Pancreas (tissue), 10 donors: ENCODE measurements around the gene ST3GAL6. TPM values are rescaled to one million over a fixed set of nuclear protein-coding genes. Genes with fewer than 3 reads are reported as not detected.
"Not testable (repeated sequence)": the region's sequence is repeated elsewhere in the genome, so short reads cannot be mapped to it uniquely, and the experiment has no call there.

Source experiments
- ATAC-seq, 4 donors: fragments of 200-7000 bp; cut with Tn5 transposase; one replicate each; pipeline versions ENCODE4 v1.8.0 to v1.9.1; 2020; ENCODE audit warnings: mild to moderate bottlenecking in 4 of 4, moderate library complexity in 4 of 4
- DNase-seq, 6 donors: peaks; one replicate each; pipeline ENCODE4 v3.0.0-alpha.2; 2020
- FAIRE-seq: peaks from 2 replicates; lab custom pipeline; 2012; peaks lifted over from hg19 to GRCh38; lab: Jason Lieb, UNC
- H3K27ac ChIP-seq, 4 donors: fragments of 200-600 bp; sonication (generic); 1 replicate in 3 of 4; 2 replicates in 1 of 4; pipeline versions ENCODE4 v1.5.0 to v1.8.0; 2020
- H3K27me3 ChIP-seq, 4 donors: fragments of 200-600 bp; one replicate each; pipeline ENCODE4 v1.8.0; 2021
- H3K36me3 ChIP-seq, 3 donors: fragments of 200-600 bp; sonication (generic) in 1 of 3; one replicate each; pipeline versions ENCODE4 v1.5.0 to v1.8.0; 2020 to 2021
- H3K4me1 ChIP-seq, 3 donors: fragments of 200-600 bp; one replicate each; pipeline ENCODE4 v1.8.0; 2021
- H3K4me3 ChIP-seq, 4 donors: fragments of 200-600 bp; sonication (generic) in 2 of 4; one replicate each; pipeline versions ENCODE4 v1.5.0 to v1.8.0; 2020 to 2021
- H3K9me3 ChIP-seq, 4 donors: fragments of 200-600 bp; one replicate each; pipeline ENCODE4 v1.8.0; 2021
- WGBS, 2 donors: extraction: QIAGEN DNeasy Blood & Tissue Kit; methylation state at CpG; one replicate each; pipeline ENCODE4 v1.1.7; 2013; 5-methylcytosine and 5-hydroxymethylcytosine counted together
- intact Hi-C, 3 donors: fragments of 100-400 bp; cut with DNase I; formaldehyde crosslinking; loops; one replicate each; pipeline versions ENCODE4 v1.11.1 to v1.14.2; 2022
- polyA plus RNA-seq, 2 donors: library from polyadenylated mRNA; stranded (reverse); fragments of 200-250 nt; gene quantifications; one replicate each; pipeline ENCODE4 v1.2.3, GENCODE V29; 2013
- total RNA-seq, 6 donors: library from RNA; stranded (reverse); fragmentation: NEBNext Ultra II Directional in 4 of 6; extraction: Animal tissue kit (Norgen Biotek cat#: 25700) in 4 of 6; gene quantifications; one replicate each; pipeline versions ENCODE4 v1.2.1 to v1.2.4, GENCODE V29; 2021 to 2023
- TF ChIP-seq, protein P1 (sequence below), 4 donors: fragments of 200-600 bp; sonication (generic) in 3 of 4; IDR thresholded peaks; one replicate each; pipeline versions ENCODE4 v1.5.0 to v1.8.0; 2021; ENCODE audit warnings: antibody characterized with exemption in 4 of 4
- donor health status: healthy with polysubstance abuse.
- donor health status: DM: no; HTN: no; CAD: no; lungs with moderate emphysema.
- donor health status: DM: no; HTN: no; CAD: no.
- donor health status: control.
- donor health status: control.
- donor health status: Bipolar disorder and iron deficiency.
- donor health status: DM: yes; HTN: yes; CAD: no.
- donor health status: DM: no; HTN: no; CAD: no.
- donor health status: DM: no; HTN: no; CAD: no.
- donor health status: DM: yes; HTN: yes; CAD: no.

ST3GAL6 gene
- total and polyA plus RNA-seq, 8 donors, result 3.6 to 16.1 (median 6.7) TPM

DNA sequence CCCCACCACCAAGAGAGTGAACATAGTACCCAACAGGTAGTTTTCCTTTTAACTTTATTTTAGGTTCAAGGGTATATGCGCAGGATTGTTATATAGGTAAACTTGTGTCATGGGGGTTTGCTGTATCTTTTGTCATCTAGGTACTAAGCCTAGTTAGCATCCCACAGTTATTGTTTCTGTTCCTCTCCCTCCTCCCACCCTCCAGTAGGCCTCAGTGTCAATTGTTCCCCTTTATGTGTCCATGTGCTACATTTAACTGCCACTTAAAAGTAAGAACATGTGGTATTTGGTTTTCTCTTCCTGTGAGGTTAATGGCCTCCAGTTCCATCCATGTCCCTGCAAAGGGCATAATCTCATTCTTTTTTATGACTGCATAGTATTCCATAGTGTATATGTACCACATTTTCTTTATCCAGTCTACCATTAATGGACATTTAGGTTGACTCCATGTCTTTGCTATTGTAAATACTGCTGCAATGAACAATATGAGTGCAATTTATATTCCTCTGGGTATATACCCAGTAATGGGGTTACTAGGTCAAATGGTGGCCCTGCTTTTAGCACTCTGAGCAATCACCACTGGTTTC lies 66.2 kb downstream of the ST3GAL6 start:
- Histone ChIP-seq H3K4me1 (no peaks in the 10 kb centered on the region), H3K4me3 (no peak overlapping the region), H3K27me3 (no peaks in the 10 kb centered on the region), H3K27ac (no peak overlapping the region), H3K36me3 (no peaks in the 10 kb centered on the region), H3K9me3 (no peaks in the 10 kb centered on the region)
- intact Hi-C loops, result no loop called here
- TF ChIP-seq, protein P1, sequence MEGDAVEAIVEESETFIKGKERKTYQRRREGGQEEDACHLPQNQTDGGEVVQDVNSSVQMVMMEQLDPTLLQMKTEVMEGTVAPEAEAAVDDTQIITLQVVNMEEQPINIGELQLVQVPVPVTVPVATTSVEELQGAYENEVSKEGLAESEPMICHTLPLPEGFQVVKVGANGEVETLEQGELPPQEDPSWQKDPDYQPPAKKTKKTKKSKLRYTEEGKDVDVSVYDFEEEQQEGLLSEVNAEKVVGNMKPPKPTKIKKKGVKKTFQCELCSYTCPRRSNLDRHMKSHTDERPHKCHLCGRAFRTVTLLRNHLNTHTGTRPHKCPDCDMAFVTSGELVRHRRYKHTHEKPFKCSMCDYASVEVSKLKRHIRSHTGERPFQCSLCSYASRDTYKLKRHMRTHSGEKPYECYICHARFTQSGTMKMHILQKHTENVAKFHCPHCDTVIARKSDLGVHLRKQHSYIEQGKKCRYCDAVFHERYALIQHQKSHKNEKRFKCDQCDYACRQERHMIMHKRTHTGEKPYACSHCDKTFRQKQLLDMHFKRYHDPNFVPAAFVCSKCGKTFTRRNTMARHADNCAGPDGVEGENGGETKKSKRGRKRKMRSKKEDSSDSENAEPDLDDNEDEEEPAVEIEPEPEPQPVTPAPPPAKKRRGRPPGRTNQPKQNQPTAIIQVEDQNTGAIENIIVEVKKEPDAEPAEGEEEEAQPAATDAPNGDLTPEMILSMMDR (IDR thresholded peaks at IDR 0.05), result no peak
- no peak for ATAC-seq
- 100% methylated on average over 1 of the region's 1 CpG for WGBS, 2 donors
- DNase-seq, result no peak
- FAIRE-seq, result no peak

DNA sequence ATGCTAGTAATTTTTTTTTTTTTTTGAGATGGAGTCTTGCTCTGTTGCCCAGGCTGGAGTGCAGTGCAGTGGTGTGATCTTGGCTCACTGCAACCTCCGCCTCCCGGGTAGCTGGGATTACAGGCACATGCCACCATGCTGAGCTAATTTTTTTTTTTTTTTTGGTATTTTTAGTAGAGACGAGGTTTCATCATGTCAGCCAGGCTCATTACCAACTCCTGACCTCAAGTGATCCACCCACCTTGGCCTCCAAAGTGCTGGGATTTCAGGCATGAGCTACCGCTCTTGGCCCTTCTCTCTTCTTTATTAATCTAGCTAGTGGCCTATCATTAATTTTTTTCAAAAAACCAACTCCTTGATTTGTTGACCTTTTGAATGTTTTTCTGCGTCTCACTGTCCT lies 67.9 kb downstream of the ST3GAL6 start:
- DNase-seq, H3K4me3 ChIP-seq, H3K36me3 ChIP-seq, intact Hi-C loops, H3K27ac ChIP-seq, ATAC-seq, H3K4me1 ChIP-seq, FAIRE-seq, H3K9me3 ChIP-seq, H3K27me3 ChIP-seq: not testable (repeated sequence)
- WGBS, 2 donors, result 97 to 98% methylated on average over 5 of the region's 5 CpGs

DNA sequence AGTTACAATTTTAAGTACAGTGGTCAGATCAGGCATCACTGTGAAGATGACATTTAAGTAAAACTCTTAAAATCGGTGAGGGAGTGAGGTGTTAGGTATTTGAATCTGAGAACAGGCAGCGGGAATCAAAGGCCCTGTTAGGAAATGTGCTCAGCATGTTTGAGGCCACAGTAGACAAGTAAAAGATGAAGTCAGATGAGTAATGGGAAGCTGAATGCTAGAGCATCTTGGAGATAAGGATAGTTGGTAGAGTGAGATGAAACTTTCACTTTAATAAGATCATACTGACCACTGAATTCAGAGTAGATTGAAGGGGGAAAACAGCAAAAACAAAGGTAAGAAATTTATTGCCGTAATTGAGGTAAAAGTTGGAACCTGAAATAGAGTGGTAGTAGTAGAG lies 76.7 kb downstream of the ST3GAL6 start:
- Histone ChIP-seq H3K27ac (no peak overlapping the region), H3K4me1 (no peaks in the 10 kb centered on the region), H3K27me3 (no peaks in the 10 kb centered on the region), H3K36me3 (no peaks in the 10 kb centered on the region), H3K9me3 (no peaks in the 10 kb centered on the region), H3K4me3 (no peak overlapping the region)
- intact Hi-C loops, result no loop called here
- WGBS, 2 donors, result 89 to 95% methylated on average over 3 of the region's 3 CpGs
- FAIRE-seq (no peak), ATAC-seq (no peak), DNase-seq (no peak)
- TF ChIP-seq, protein P1 (IDR thresholded peaks at IDR 0.05), result no peak

DNA sequence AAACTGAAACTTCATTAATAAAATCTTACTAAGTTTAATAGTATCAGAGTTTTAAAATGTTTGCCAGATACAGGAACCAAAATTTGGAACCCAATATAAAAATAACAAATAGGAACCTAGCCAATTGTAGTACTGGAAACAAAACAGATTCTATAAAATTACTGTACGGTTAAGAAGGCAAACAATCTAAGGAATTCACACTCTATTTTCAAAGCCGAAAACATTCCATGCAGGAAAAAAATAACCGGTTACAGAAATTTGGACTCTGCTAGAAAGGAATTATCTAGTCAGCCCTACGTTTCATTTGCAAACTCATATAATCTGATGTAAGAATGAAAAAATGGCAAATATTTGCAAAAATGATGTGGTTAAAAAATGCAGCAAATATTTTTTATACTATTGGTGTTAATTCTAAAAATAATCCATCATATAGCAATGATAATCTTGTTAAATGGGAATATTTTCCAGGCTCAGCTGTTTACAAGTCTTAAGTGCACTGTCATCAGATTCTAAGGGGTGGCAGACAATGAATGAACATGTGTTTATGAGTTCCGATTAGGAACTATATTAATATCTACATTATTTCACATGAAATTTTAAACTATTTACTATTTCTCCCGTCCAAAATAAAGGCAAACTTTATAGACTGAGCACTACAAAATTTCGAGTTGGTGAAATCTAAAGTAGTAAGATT lies 80.3 kb downstream of the ST3GAL6 start:
- WGBS, 2 donors, result 78 to 84% methylated on average over 7 of the region's 7 CpGs
- Histone ChIP-seq H3K9me3 (no peaks in the 10 kb centered on the region), H3K36me3 (no peaks in the 10 kb centered on the region), H3K27me3 (no peaks in the 10 kb centered on the region), H3K4me3 (no peak overlapping the region), H3K27ac (no peak overlapping the region), H3K4me1 (no peaks in the 10 kb centered on the region)
- ATAC-seq, result no peak
- no peak for FAIRE-seq
- DNase-seq, result no peak
- TF ChIP-seq, protein P1 (IDR thresholded peaks at IDR 0.05), result no peak
- intact Hi-C loops, result no loop called here

Other genes starting within 250 kb of the ST3GAL6 start
- 10 to 100 TPM; 16.0 to 35.1 (median 21.8) TPM for gene CLDND1, start 240.4 kb upstream of the ST3GAL6 start, total RNA-seq
- gene CLDND1, start 240.4 kb upstream of the ST3GAL6 start, polyA plus RNA-seq, result 10 to 100 TPM; 21.3 to 37.2 TPM
- gene GPR15, start 231.4 kb upstream of the ST3GAL6 start, total RNA-seq, result under 1 TPM in 2 of 6 donors, not detected in 4; 0.15 to 0.19 TPM
- under 1 TPM in 1 of 2 donors, not detected in 1; 0.07 TPM for gene GPR15, start 231.4 kb upstream of the ST3GAL6 start, polyA plus RNA-seq
- 1 to 10 TPM; 4.1 to 9.5 (median 5.3) TPM for gene CPOX, start 169.7 kb upstream of the ST3GAL6 start, total RNA-seq
- gene CPOX, start 169.7 kb upstream of the ST3GAL6 start, polyA plus RNA-seq, result 1 to 10 TPM; 8.2 to 9.8 TPM
- 10 to 100 TPM in 2 of 6 donors, 1 to 10 TPM in 4; 4.5 to 12.9 (median 7.7) TPM for gene DCBLD2, start 138.4 kb downstream of the ST3GAL6 start, total RNA-seq
- 1 to 10 TPM; 2.2 to 4.6 TPM for gene DCBLD2, start 138.4 kb downstream of the ST3GAL6 start, polyA plus RNA-seq